ENCODE measurements around the gene KLHL13. TPM values are rescaled to one million over a fixed set of nuclear protein-coding genes. Genes with fewer than 3 reads are reported as not detected.
"Not testable (repeated sequence)": the region's sequence is repeated elsewhere in the genome, so short reads cannot be mapped to it uniquely, and the experiment has no call there.

The KLHL13 gene
- 4.9 TPM for total RNA-seq
- polyA plus RNA-seq, result 2.9 TPM
- long read RNA-seq, donor 1, result 0 reads
- long read RNA-seq, donor 2, partial matches to known transcripts, result 0 of 1 reads
- long read RNA-seq, donor 2, other reads (novel, unspliced or antisense), result 0 of 1 reads
- long read RNA-seq, donor 3, result 0 reads
- long read RNA-seq, donor 4, partial matches to known transcripts, result 0 of 1 reads
- long read RNA-seq, donor 4, other reads (novel, unspliced or antisense), result 0 of 1 reads
- long read RNA-seq, donor 5, partial matches to known transcripts, result 0 of 1 reads
- long read RNA-seq, donor 5, other reads (novel, unspliced or antisense), result 0 of 1 reads
- long read RNA-seq, donor 6, partial matches to known transcripts, result 0 of 1 reads
- long read RNA-seq, donor 6, other reads (novel, unspliced or antisense), result 0 of 1 reads
- long read RNA-seq, donor 7, partial matches to known transcripts, result 0 of 2 reads
- long read RNA-seq, donor 7, other reads (novel, unspliced or antisense), result 0 of 2 reads
- long read RNA-seq, donor 8, result 0 reads
- long read RNA-seq, donor 9, result 0 reads
- long read RNA-seq, donor 10, partial matches to known transcripts, result 0 of 2 reads
- long read RNA-seq, donor 10, other reads (novel, unspliced or antisense), result 0 of 2 reads

GRCh38 chrX:118116713-118117550 is at the start of gene KLHL13:
Gene KLHL13, minus strand, starts transcription at chrX:118116810. Its CDS starts 88,337 bp downstream, at chrX:118028473.
- Histone ChIP-seq H3K4me3 (ENCODE audit: low read length in 2 of 2) (peak within 1 kb of the TSS; percentile 61 to 63), H3K27me3 (ENCODE audit: control insufficient read depth in 2 of 2, insufficient read depth in 1 of 2, low read length in 1 of 2) (peaks cover 0 to 12% of the 10 kb centered on the region in 2 donors), H3K4me1 (ENCODE audit: control insufficient read depth in 2 of 2, insufficient read depth in 2 of 2, low read length in 2 of 2) (peaks cover 2 to 4% of the 10 kb centered on the region in 2 donors), H3K36me3 (ENCODE audit: control insufficient read depth in 2 of 2, insufficient read depth in 2 of 2, low read length in 1 of 2) (no peaks in the 10 kb centered on the region), H3K9me3 (ENCODE audit: control insufficient read depth in 2 of 2, insufficient read depth in 1 of 2, low read length in 1 of 2) (no peaks in the 10 kb centered on the region), H3K27ac (ENCODE audit: low read depth in 1 of 2, low read length in 1 of 2) (peak within 1 kb of the TSS in 1 of 2 donors; percentile 8)
- peak in 5 of 9 donors; percentile 8 to 48 (median 13) for DNase-seq (ENCODE audit: low read depth in 6 of 9, low spot score in 9 of 9)
- WGBS, result 1% methylated on average over 41 of the region's 42 CpGs

GRCh38 chrX:118164138-118164537 is 47.5 kb upstream of the KLHL13 start:
- 98% methylated on average over 1 of the region's 1 CpG for WGBS

GRCh38 chrX:118156953-118157608 is 40.5 kb upstream of the KLHL13 start:
- Histone ChIP-seq H3K27me3 (ENCODE audit: control insufficient read depth in 2 of 2, insufficient read depth in 1 of 2, low read length in 1 of 2) (no peaks in the 10 kb centered on the region), H3K36me3 (ENCODE audit: control insufficient read depth in 2 of 2, insufficient read depth in 2 of 2, low read length in 1 of 2) (no peaks in the 10 kb centered on the region), H3K9me3 (ENCODE audit: control insufficient read depth in 2 of 2, insufficient read depth in 1 of 2, low read length in 1 of 2) (no peaks in the 10 kb centered on the region), H3K4me1 (ENCODE audit: control insufficient read depth in 2 of 2, insufficient read depth in 2 of 2, low read length in 2 of 2) (no peaks in the 10 kb centered on the region), H3K4me3 (ENCODE audit: low read length in 2 of 2) (no peak overlapping the region), H3K27ac (ENCODE audit: low read depth in 1 of 2, low read length in 1 of 2) (no peak overlapping the region)
- DNase-seq (ENCODE audit: low read depth in 6 of 9, low spot score in 9 of 9), result no peak
- 99% methylated on average over 7 of the region's 7 CpGs for WGBS

More at GRCh38 chrX:118164138-118164537, 47.5 kb upstream of the KLHL13 start:
- H3K27ac ChIP-seq (ENCODE audit: low read depth in 1 of 2, low read length in 1 of 2), result no peak overlapping the region
- H3K36me3 ChIP-seq (ENCODE audit: control insufficient read depth in 2 of 2, insufficient read depth in 2 of 2, low read length in 1 of 2), result no peaks in the 10 kb centered on the region
- H3K9me3 ChIP-seq (ENCODE audit: control insufficient read depth in 2 of 2, insufficient read depth in 1 of 2, low read length in 1 of 2), result no peaks in the 10 kb centered on the region
- DNase-seq (ENCODE audit: low read depth in 6 of 9, low spot score in 9 of 9), result no peak
- no peaks in the 10 kb centered on the region for H3K4me1 ChIP-seq (ENCODE audit: control insufficient read depth in 2 of 2, insufficient read depth in 2 of 2, low read length in 2 of 2)
- H3K4me3 ChIP-seq (ENCODE audit: low read length in 2 of 2), result no peak overlapping the region
- H3K27me3 ChIP-seq (ENCODE audit: control insufficient read depth in 2 of 2, insufficient read depth in 1 of 2, low read length in 1 of 2), result no peaks in the 10 kb centered on the region

- no peaks in the 10 kb centered on the region for H3K9me3 ChIP-seq (ENCODE audit: control insufficient read depth in 2 of 2, insufficient read depth in 1 of 2, low read length in 1 of 2)
- H3K36me3 ChIP-seq (ENCODE audit: control insufficient read depth in 2 of 2, insufficient read depth in 2 of 2, low read length in 1 of 2), result no peaks in the 10 kb centered on the region
- H3K4me1 ChIP-seq (ENCODE audit: control insufficient read depth in 2 of 2, insufficient read depth in 2 of 2, low read length in 2 of 2), result no peaks in the 10 kb centered on the region
- H3K4me3 ChIP-seq (ENCODE audit: low read length in 2 of 2), result no peak overlapping the region
- H3K27ac ChIP-seq (ENCODE audit: low read depth in 1 of 2, low read length in 1 of 2), result no peak overlapping the region
- no peak for DNase-seq (ENCODE audit: low read depth in 6 of 9, low spot score in 9 of 9)
- H3K27me3 ChIP-seq (ENCODE audit: control insufficient read depth in 2 of 2, insufficient read depth in 1 of 2, low read length in 1 of 2), result no peaks in the 10 kb centered on the region
- 94% methylated on average over 6 of the region's 6 CpGs for WGBS
Observed at GRCh38 chrX:118156254-118156952, 39.8 kb upstream of the KLHL13 start.

GRCh38 chrX:118153270-118153669 is 36.7 kb upstream of the KLHL13 start:
- DNase-seq (ENCODE audit: low read depth in 6 of 9, low spot score in 9 of 9), result no peak
- no peaks in the 10 kb centered on the region for H3K9me3 ChIP-seq (ENCODE audit: control insufficient read depth in 2 of 2, insufficient read depth in 1 of 2, low read length in 1 of 2)
- H3K4me1 ChIP-seq (ENCODE audit: control insufficient read depth in 2 of 2, insufficient read depth in 2 of 2, low read length in 2 of 2), result no peaks in the 10 kb centered on the region
- no peak overlapping the region for H3K4me3 ChIP-seq (ENCODE audit: low read length in 2 of 2)
- H3K27me3 ChIP-seq (ENCODE audit: control insufficient read depth in 2 of 2, insufficient read depth in 1 of 2, low read length in 1 of 2), result no peaks in the 10 kb centered on the region
- 100% methylated on average over 1 of the region's 1 CpG for WGBS
- H3K36me3 ChIP-seq (ENCODE audit: control insufficient read depth in 2 of 2, insufficient read depth in 2 of 2, low read length in 1 of 2), result no peaks in the 10 kb centered on the region
- no peak overlapping the region for H3K27ac ChIP-seq (ENCODE audit: low read depth in 1 of 2, low read length in 1 of 2)

GRCh38 chrX:118152721-118153120 is 36.1 kb upstream of the KLHL13 start:
- WGBS, result 94% methylated on average over 2 of the region's 2 CpGs
- DNase-seq (ENCODE audit: low read depth in 6 of 9, low spot score in 9 of 9), result no peak
- Histone ChIP-seq H3K4me1 (ENCODE audit: control insufficient read depth in 2 of 2, insufficient read depth in 2 of 2, low read length in 2 of 2) (no peaks in the 10 kb centered on the region), H3K9me3 (ENCODE audit: control insufficient read depth in 2 of 2, insufficient read depth in 1 of 2, low read length in 1 of 2) (no peaks in the 10 kb centered on the region), H3K27ac (ENCODE audit: low read depth in 1 of 2, low read length in 1 of 2) (no peak overlapping the region), H3K27me3 (ENCODE audit: control insufficient read depth in 2 of 2, insufficient read depth in 1 of 2, low read length in 1 of 2) (no peaks in the 10 kb centered on the region), H3K4me3 (ENCODE audit: low read length in 2 of 2) (no peak overlapping the region), H3K36me3 (ENCODE audit: control insufficient read depth in 2 of 2, insufficient read depth in 2 of 2, low read length in 1 of 2) (no peaks in the 10 kb centered on the region)

GRCh38 chrX:118148737-118149136 is 32.1 kb upstream of the KLHL13 start:
- no peak overlapping the region for H3K4me3 ChIP-seq (ENCODE audit: low read length in 2 of 2)
- no peaks in the 10 kb centered on the region for H3K4me1 ChIP-seq (ENCODE audit: control insufficient read depth in 2 of 2, insufficient read depth in 2 of 2, low read length in 2 of 2)
- WGBS, result 93% methylated on average over 1 of the region's 1 CpG
- no peaks in the 10 kb centered on the region for H3K36me3 ChIP-seq (ENCODE audit: control insufficient read depth in 2 of 2, insufficient read depth in 2 of 2, low read length in 1 of 2)
- no peak for DNase-seq (ENCODE audit: low read depth in 6 of 9, low spot score in 9 of 9)
- H3K27me3 ChIP-seq (ENCODE audit: control insufficient read depth in 2 of 2, insufficient read depth in 1 of 2, low read length in 1 of 2), result no peaks in the 10 kb centered on the region
- no peaks in the 10 kb centered on the region for H3K9me3 ChIP-seq (ENCODE audit: control insufficient read depth in 2 of 2, insufficient read depth in 1 of 2, low read length in 1 of 2)
- H3K27ac ChIP-seq (ENCODE audit: low read depth in 1 of 2, low read length in 1 of 2), result no peak overlapping the region

GRCh38 chrX:118147771-118148170 is 31.2 kb upstream of the KLHL13 start:
- not testable (repeated sequence) for H3K27me3 ChIP-seq (ENCODE audit: control insufficient read depth in 2 of 2, insufficient read depth in 1 of 2, low read length in 1 of 2); DNase-seq (ENCODE audit: low read depth in 6 of 9, low spot score in 9 of 9); H3K9me3 ChIP-seq (ENCODE audit: control insufficient read depth in 2 of 2, insufficient read depth in 1 of 2, low read length in 1 of 2); H3K4me3 ChIP-seq (ENCODE audit: low read length in 2 of 2); H3K27ac ChIP-seq (ENCODE audit: low read depth in 1 of 2, low read length in 1 of 2); H3K36me3 ChIP-seq (ENCODE audit: control insufficient read depth in 2 of 2, insufficient read depth in 2 of 2, low read length in 1 of 2); H3K4me1 ChIP-seq (ENCODE audit: control insufficient read depth in 2 of 2, insufficient read depth in 2 of 2, low read length in 2 of 2)
- WGBS, result 100% methylated on average over 3 of the region's 3 CpGs

Data from thymus (tissue), 14 donors.